Ishikawa (cell line): ENCODE data around the gene MTFP1.

ENCODE experiments used
- CEBPB ChIP-seq: IDR thresholded peaks from 2 replicates; pipeline ENCODE4 v1.6.1; 2012
- CREB1 ChIP-seq: IDR thresholded peaks from 2 replicates; pipeline ENCODE4 v1.6.1; 2012; ENCODE audit warnings: low read depth
- EGR1 ChIP-seq: IDR thresholded peaks from 2 replicates; pipeline ENCODE4 v1.6.1; 2012
- EP300 ChIP-seq: IDR thresholded peaks from 2 replicates; pipeline ENCODE4 v1.6.1; 2012; ENCODE audit warnings: borderline replicate concordance
- FOXM1 ChIP-seq: IDR thresholded peaks from 2 replicates; pipeline ENCODE4 v1.6.1; 2012; ENCODE audit warnings: low read depth, borderline replicate concordance
- NFIC ChIP-seq: IDR thresholded peaks from 2 replicates; pipeline ENCODE4 v1.6.1; 2012
- RAD21 ChIP-seq: IDR thresholded peaks from 2 replicates; pipeline ENCODE4 v1.6.1; 2012; ENCODE audit warnings: low read depth
- TAF1 ChIP-seq: IDR thresholded peaks from 2 replicates; pipeline ENCODE4 v1.6.1; 2012; ENCODE audit warnings: low read depth, mild to moderate bottlenecking
- TCF12 ChIP-seq: IDR thresholded peaks from 2 replicates; pipeline ENCODE4 v1.6.1; 2012; ENCODE audit warnings: low read depth
- YY1 ChIP-seq: IDR thresholded peaks from 2 replicates; pipeline ENCODE4 v1.6.1; 2012; ENCODE audit warnings: low read depth
- ZBTB7A ChIP-seq: IDR thresholded peaks from 2 replicates; pipeline ENCODE4 v1.6.1; 2012; ENCODE audit warnings: low read depth
- TF ChIP-seq, protein P1 (sequence below): IDR thresholded peaks from 2 replicates; pipeline ENCODE4 v1.6.1; 2012
- TF ChIP-seq, protein P2 (sequence below): IDR thresholded peaks from 2 replicates; pipeline ENCODE4 v1.6.1; 2012
- TF ChIP-seq, protein P3 (sequence below): IDR thresholded peaks from 2 replicates; pipeline ENCODE4 v1.6.1; 2012; ENCODE audit warnings: low read depth, mild to moderate bottlenecking

DNA sequence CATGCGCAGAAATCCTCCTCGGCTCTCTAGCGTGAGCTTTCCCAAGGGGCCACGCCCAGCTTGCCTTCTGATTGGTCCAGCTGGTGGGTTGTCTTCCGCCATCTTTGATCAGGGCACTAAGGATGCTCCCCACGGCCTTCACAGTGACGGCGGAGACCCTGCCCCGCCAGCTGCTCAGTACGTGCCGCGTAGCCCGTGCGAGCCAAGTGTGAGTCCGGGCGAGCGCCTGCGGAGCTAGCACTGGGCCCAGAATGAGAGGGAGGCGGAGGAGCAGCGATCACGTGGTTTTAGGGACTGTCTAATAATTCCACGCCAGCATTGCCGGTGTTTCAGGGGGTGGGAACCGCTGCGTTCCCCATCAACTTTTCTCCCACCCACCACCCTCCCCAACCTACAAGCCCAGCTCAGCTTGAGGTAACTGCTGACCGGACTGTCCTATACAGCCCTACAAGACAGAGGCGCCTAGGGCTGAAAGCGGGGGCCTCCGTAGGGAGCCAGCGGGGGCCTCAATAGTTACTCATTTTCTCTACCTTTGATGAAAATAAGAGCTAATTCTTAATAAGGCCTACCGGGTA lies 1.5 kb upstream of the MTFP1 start:
- TF ChIP-seq TAF1 = peak; percentile 67
- TF ChIP-seq, protein P1, sequence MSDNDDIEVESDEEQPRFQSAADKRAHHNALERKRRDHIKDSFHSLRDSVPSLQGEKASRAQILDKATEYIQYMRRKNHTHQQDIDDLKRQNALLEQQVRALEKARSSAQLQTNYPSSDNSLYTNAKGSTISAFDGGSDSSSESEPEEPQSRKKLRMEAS = peak; percentile 82
- peak; percentile 99 for TF ChIP-seq YY1
- TF ChIP-seq CREB1 = peak; percentile 82
- TF ChIP-seq RAD21 = no peak
- peak; percentile 41; the same call in 1 of the 2 replicates for TF ChIP-seq EP300
- TF ChIP-seq ZBTB7A = peak; percentile 89; the same call in 1 of the 2 replicates
- TF ChIP-seq FOXM1 = 0 out of 2 replicates have a peak, but pooled peaks have one; percentile 61
- no peak for TF ChIP-seq CEBPB
- peak; percentile 38; the same call in 1 of the 2 replicates for TF ChIP-seq NFIC
- TF ChIP-seq TCF12 = peak; percentile 51; the same call in 1 of the 2 replicates
- TF ChIP-seq, protein P2, sequence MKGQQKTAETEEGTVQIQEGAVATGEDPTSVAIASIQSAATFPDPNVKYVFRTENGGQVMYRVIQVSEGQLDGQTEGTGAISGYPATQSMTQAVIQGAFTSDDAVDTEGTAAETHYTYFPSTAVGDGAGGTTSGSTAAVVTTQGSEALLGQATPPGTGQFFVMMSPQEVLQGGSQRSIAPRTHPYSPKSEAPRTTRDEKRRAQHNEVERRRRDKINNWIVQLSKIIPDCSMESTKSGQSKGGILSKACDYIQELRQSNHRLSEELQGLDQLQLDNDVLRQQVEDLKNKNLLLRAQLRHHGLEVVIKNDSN = peak; percentile 98
- TF ChIP-seq, protein P3, sequence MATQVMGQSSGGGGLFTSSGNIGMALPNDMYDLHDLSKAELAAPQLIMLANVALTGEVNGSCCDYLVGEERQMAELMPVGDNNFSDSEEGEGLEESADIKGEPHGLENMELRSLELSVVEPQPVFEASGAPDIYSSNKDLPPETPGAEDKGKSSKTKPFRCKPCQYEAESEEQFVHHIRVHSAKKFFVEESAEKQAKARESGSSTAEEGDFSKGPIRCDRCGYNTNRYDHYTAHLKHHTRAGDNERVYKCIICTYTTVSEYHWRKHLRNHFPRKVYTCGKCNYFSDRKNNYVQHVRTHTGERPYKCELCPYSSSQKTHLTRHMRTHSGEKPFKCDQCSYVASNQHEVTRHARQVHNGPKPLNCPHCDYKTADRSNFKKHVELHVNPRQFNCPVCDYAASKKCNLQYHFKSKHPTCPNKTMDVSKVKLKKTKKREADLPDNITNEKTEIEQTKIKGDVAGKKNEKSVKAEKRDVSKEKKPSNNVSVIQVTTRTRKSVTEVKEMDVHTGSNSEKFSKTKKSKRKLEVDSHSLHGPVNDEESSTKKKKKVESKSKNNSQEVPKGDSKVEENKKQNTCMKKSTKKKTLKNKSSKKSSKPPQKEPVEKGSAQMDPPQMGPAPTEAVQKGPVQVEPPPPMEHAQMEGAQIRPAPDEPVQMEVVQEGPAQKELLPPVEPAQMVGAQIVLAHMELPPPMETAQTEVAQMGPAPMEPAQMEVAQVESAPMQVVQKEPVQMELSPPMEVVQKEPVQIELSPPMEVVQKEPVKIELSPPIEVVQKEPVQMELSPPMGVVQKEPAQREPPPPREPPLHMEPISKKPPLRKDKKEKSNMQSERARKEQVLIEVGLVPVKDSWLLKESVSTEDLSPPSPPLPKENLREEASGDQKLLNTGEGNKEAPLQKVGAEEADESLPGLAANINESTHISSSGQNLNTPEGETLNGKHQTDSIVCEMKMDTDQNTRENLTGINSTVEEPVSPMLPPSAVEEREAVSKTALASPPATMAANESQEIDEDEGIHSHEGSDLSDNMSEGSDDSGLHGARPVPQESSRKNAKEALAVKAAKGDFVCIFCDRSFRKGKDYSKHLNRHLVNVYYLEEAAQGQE = no peak
- TF ChIP-seq EGR1 = peak; percentile 44; the same call in 1 of the 2 replicates
